ENCODE measurements around the gene MRPL54. TPM values are rescaled to one million over a fixed set of nuclear protein-coding genes. Genes with fewer than 3 reads are reported as not detected.

The MRPL54 gene
- total RNA-seq, 1 experiment from 2014 or later = 35.8 TPM

DNA sequence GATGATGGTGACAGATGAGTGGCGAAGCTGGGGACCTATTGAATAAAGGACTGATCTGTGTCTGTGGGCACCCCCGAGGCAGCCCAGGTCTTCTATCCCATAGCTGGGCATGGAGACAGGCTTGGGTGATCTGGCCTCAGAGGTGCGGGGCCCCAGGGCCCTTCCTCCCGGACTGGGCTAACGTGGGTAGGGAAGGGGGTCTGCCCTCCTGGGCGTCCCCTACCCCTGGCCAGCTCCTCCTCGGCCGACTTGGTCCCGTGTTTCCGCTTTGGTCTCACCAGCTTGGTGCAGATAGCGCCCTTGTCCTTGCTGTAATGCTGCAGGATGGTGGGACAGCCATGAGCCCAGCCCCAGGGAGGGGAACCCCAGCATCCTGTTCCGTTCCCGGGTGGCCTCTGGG is 20.4 kb downstream of the MRPL54 start:
- no peak for DNase-seq (ENCODE audit: extremely low read depth, low read depth)

DNA sequence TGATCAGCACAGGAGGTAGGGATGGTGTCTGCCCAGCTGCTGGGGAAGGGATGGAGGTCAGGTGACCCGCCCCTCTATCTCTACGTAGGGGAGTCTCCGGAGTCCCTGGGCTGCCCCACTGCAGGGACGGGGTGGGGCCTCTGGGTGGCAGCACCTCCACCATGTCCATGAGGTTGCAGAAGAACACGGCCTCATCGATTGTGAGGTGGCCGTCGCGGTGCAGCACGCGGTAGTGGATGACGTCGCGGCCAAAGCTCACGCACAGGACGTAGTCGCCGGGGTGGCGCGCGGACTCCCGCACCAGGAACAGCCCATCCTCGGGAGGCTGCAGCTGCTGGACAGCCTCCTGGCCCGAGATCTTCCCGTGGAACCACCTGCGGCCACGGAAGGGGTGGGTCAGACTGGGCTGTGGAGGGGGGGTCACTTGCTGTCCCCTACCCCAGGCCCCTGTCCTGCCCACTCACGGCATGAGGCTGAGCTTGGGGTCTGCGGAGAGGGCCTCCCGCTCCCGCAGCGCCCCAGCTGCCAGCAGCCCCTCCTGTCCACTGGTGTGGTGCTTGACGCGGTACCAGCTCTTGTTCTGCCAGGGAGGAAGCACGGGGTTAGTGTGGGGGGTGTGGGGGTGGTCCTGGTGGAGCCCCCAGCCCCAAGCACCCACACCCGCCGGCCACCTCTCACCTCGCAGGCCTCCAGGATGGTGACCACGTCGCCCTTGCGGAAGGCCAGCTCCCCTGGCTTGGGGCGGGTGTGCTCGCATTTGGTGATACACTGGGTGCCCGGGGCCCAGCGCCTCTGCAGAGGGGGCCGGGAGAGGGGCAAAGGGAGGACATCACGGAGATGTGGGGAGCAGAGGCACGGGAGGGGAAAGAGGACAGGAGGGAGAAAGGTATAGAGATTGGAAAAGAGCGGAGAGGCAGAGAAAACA is 21.4 kb downstream of the MRPL54 start:
- no peak for DNase-seq (ENCODE audit: extremely low read depth, low read depth)

DNA sequence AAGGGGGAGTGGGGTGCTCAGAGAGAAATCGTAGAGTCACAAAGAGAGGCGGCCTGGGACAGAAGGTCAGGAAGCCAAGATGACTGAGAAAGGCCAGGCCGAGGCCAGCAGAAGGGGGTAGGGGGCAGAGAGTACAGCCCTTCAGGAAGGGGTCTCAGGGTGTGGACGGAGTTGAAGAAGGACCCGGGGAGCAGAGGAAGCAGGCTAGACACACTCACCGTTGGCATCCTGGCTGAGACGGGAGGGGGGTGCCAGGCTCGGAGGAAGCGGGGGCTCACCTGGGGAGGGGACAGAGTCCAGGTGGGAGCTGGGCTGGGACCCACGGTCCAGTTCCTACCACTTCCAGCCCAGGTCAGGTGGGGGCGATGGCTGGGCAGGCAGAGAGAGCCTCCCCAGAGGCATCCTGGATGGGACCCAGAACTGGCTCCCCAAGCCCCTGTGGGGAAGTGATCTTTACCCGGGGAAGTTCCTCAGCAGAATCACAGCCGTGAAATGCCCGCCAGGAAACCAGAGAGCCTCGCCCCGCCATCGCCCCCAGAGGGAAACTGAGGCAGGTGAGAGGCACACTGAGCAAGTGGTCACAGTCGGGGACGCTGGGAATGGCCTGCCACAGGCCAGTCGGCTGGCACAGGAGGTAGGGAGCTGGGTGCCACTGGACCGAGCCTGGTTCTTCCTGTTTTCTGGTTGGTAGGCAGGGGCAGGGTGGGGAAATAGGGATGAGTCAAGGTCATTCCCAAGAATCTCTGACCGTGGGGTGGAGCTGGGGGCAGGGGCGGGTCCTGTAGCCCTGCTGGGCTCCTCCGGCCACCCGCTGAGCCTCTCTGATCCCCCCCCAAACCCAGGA is 22.3 kb downstream of the MRPL54 start:
- no peak for DNase-seq (ENCODE audit: extremely low read depth, low read depth)

DNA sequence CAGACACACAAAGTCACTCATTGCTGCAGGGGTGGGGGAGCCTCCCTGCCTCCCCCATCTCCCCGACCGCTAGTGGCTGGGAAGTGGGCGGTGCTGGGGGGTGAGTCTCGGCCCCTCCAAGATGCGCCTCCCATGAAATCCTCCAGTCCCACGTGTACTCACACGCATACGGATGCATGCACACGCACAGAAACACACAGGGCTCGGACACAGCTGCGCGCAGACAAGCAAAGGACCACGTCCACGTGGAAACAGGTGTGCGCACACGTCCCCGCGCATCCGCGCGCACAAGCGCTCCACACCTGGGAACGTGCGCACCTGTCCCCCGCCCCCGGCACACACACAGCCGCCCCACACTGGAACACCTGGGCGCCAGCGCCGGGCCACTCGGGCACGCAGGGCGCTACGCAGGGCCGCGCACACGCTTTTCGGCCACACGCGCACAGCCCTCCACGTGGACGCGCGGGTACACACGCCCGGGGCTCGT is 23.0 kb downstream of the MRPL54 start:
- no peak for DNase-seq (ENCODE audit: extremely low read depth, low read depth)

DNA sequence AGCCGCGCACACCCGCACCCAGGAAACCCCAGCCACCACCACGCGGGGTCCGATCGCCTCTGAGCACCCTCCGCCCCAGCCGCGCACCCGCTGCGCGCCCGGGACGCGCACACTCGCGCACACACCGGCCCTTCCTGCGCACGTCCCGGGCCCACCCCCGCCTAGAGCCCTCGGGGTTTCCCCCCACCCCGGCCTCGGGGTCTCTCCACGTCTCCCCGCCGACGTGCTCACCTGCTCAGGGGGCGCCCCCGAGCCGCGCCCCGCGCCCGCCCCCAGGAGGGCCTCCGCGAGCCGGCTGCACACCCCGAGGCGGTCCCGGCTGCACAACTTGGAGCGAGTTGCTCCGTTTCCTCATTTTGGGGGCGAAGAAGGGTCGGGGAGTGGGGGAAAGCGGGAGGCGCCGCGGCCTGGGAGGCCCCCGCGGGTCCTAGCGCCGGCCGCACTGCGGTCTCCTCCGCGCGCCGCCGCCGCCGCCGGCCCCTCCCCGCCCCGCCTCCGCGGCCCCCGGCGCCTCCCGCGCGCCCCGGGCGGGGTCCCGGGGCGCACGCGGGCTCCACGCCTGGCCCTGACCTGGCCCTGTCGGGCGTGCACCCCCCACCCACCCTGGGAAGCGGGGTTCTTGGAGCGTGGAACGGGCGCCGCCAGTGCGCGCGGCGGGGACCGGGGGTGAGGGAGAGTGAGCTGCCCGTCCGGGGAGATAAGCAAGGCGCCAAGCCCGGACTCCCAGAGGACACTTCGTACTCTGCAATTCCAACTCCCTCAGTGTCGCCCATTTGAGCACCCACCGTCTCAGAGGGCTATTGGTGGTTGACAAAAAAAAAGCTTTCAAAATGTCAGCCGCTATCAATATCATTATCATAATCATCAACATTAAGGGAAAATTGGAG is 23.7 kb downstream of the MRPL54 start, which contains the start of gene MATK:
MATK (minus strand) TSS at position 444 of the 887 bp plus-strand sequence. CDS start 1,246 bp downstream, outside the sequence.
- no peak for DNase-seq (ENCODE audit: extremely low read depth, low read depth)

DNA sequence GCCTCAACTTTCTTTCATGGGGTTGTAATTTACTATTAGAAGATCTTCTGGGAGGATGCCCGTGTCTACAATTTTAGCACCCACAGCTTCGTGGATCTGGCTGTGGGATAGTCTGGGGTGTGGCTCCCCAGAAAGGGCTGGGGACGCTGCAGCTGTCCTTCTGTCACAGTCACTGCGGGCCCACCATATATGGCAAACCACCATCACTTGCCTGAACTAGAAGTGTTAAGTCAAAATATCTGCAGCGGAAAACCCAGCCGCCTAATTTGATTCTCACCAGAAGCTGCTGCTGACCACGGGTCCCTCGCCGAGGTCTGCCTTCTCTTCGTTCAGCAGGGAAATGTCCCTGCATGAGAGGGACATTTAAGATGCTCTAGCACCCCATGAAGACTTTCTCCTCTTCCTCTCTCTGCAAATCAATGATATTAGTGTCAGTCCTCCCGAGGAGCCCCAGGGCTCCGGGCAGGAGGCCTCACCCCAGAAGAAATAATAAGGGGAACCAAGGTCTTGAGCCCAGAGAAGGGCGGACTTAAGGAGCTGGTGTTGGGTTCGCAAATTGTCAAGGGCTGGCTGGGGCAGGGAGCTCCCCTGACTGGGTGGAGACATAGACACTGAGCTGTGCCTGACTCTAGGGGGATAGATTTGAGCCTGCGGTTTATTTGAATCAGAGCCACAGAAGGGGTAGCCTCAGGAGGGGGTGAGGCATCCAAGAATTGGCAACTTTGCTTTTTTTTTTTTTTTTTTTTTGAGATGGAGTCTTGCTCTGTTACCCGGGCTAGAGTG is 26.7 kb downstream of the MRPL54 start:
- no peak for DNase-seq (ENCODE audit: extremely low read depth, low read depth)

DNA sequence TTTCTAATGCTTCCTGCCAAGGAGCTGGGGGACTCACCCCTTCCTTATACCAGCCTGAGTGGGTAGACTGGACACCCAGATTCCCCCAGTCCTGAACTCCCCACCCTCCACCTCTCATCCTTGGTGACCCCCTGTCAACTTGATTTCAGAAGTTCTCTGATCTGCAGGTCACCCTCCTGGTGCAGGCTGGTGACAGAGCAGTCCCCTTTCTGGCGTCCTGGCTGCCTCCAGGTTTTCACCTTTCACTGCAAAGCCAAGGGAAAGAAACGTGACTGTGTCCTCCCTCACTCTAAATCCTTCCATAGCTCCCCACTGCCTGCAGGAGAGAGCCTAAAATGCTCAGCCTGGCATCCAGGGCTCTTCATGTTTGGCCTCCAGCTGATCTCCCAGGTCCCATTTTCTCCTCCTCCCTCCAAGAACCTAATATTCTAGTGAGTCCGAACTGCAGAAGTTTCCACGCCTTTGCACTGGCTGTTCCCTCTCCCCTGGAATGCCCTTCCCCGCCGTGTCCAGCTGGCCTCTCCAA is 27.8 kb downstream of the MRPL54 start:
- no peak for DNase-seq (ENCODE audit: extremely low read depth, low read depth)

DNA sequence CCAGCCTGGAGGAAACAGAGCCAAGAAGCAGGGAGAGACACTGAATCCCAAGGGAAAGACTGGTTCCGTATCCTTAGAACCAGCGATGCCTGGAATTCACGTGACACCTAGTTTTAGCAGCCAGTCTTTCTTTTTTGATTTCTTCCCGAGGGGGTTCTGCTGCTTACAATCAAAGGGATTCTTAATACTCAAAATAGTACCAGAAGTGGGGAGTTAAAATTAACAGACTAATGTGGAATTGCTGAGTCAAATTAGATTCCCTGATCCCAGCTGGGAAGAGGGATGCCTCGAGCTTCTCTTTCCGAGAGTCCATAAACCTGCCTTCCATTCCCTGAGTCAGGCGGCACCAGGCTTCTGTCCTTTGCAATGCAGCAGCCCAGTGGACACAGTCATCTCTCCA is 28.5 kb downstream of the MRPL54 start:
- DNase-seq (ENCODE audit: extremely low read depth, low read depth) = no peak

DNA sequence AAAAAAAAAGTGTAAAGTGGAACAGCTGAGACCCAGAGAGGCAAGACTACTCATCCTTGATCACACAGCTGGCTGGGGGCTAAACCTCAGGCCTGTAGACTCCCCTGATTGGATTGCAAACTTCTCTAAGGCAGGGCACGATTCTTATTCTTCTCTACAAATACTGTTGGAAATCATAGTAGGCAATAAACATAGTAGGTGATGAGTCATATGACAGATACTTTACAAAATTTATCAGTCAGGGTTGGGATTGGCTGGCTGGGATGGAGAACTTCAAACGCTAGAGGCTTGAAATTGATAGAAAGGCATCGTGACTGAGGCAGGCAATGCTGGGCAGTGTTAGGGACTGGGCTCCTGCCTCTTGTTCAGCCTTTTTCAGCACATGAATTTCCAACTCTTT is 29.6 kb downstream of the MRPL54 start:
- no peak for DNase-seq (ENCODE audit: extremely low read depth, low read depth)

DNA sequence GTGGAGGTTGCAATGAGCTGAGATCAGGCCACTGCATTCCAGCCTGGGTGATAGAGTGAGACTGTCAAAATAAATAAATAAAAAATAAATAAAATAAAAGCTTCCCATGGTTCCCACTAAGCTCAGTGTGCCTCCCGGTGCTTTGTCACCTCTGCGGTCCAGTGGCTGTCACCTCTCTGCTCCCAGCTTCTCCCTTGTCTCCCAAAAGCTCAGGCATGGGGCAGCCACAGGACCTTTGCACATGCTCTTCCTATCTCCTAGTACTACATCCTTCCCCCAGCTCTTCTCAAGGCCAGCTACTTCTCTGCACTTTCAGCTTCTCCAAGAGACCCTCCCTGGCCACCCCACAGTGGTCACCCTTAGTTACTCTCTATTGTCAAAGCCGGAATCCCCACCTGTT is 31.3 kb downstream of the MRPL54 start:
- no peak for DNase-seq (ENCODE audit: extremely low read depth, low read depth)

DNA sequence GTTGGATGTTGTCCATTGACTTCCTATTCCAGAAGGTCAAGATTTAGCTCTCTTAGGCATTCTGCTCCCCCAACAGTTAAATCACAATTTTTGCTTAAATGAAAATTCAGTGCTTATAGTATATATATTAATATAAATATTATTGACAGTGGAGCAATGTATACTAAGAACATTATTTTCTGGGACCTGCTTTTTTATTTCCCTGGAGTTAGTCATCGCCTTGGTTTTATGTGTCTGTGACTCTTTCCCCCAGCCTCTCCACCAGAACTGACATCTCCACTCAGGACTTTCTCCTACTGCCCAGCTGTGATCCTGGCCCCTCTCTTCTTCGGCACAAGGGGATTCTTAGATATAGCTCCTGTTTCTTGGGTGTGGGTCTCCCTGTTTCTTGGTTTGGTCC is 33.9 kb downstream of the MRPL54 start:
- no peak for DNase-seq (ENCODE audit: extremely low read depth, low read depth)

DNA sequence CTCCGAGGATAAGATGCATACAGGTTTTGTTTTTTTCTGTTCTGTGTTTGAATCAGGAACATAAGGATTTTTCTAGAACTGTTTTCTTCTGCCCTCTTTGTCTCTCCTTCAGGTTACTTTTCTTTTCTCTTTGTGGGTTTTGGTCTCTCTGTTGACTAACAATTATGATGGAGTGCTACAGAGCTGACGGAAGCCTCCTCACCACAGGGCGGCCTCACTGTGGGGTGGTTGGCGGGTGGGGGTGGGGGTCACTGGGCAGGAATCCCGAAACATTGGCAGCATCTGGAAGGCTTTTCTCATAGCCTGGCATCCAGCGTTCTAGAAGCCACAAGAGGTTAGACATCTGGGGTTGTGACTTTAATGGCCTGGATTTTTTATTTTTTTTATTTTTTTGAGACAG is 35.7 kb downstream of the MRPL54 start:
- DNase-seq (ENCODE audit: extremely low read depth, low read depth) = no peak

DNA sequence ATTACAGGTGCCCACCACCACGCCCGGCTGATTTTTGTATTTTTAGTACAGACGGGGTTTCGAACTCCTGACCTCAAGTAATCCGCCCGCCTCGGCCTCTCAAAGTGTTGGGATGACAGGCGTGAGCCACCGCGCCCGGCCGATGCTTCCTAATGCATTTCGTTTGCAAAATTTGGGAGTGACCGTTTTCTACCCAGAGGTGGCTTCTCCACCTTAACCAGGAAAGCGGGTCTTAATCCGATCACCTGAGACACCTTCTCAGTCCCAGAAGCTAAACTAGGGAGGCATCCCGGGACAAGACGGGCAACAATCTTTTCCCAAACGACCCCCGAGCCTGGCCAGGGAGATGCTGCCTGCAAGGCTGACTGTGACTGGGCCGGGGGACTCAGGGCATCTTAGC is 38.5 kb downstream of the MRPL54 start:
- no peak for DNase-seq (ENCODE audit: extremely low read depth, low read depth)

DNA sequence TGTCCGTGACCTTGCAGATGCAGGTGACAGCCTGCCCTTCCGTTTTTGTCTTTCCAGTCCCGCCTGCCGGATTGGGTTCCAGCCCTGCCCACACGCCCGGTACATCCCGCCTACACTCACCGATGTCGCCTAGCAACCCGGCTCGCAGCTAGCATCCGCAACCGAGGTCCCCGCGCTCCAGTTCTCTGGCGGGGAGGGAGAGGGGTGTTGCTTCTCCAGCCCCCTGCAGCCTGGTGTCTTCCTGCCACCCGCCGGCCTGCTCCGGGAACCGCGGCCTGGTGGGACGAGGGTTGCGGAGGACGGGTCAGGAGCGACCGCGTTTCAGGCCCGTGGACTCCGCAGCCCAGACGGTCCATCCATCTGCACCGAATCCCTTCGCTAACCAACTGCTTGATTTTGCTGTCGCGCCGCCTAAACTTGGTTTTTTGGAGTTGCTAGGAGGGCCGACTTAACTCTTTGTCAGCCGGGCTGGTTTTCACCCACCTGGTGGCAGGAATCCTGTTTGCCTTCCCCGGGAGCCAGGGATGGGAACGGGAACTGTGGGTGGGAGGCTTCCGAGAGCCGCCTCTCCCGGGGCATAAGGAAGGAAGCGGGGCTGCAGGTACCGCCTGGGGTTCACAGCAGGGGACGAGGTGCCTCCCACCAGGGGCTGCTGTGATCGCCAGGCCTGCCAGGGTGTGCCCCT is 39.1 kb downstream of the MRPL54 start:
- no peak for DNase-seq (ENCODE audit: extremely low read depth, low read depth)

DNA sequence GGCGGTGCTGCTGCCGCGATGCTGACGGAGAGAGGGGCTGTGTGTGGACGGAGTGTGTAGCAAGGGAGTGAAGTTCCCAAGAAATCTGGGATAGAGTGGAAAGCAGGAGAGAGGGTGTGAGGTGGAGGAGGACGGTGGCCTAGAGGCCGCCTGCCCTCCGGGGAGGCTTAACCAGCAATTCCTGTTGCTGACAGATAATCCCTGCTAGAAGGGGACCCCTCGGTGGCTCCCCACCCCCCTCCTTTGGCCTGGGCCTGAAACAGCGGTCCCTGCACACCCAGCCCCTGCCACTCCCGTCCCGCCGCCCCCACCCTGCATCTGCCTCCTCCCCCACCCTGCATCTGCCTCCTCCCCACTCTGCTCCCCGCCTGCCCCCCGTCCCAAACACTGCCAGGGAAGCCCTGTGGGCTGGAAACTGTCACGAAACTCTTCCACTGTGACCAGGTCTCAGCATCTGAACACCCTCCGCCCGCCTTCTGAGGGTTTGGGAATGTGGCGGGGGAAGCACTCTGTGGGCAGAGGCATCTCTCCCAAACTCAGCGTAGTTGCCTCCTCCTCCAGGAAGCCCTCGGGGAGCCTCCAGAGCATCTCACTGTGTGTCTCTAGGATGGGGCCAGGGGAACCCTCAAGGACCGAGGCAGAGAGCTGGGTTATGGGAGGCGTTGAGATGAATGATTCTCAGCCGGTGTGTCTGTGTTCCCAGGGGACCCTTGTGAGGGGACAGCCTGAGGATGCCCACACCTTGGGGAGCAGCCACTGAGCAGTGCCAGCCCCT is 40.8 kb downstream of the MRPL54 start:
- DNase-seq (ENCODE audit: extremely low read depth, low read depth) = no peak

DNA sequence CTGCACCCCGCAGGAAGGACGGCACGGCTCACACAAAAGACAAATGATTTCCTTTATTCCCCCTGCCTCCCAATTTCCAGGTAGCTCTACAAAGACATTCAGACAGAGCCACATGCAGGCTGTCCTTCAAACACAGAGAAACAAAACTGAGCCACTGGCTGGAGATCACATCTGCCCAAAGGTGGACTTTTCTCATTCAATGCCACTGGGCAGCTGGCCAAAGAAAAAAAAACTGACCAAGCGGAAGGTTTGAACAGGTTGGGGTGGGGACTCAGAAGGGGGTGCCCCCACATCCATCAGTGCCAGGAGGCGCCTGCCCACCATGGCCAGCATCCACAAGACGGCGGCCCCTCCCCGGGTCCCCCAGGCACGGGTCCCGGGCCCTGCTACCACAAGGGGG is 41.5 kb downstream of the MRPL54 start:
- DNase-seq (ENCODE audit: extremely low read depth, low read depth) = no peak

DNA sequence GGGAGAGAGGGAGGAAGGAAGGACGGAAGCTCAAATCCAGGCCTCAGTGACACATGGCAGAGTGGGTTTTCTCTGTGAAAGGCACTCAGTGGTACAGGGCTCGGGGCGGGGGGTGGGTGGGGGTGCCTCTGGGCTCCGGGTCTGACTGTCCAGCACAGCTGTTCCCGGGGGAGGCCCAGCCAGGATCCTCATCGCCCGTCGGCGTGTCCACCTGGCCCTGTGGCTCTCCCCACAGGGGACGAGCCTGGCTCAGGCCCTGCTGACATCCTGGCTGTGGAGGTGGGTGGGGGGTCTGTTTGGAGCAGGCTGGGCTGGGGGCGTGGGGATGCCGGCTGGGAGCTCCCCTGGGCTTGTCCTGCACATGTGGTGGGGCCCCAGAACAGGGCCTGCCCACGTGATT is 41.9 kb downstream of the MRPL54 start:
- no peak for DNase-seq (ENCODE audit: extremely low read depth, low read depth)

DNA sequence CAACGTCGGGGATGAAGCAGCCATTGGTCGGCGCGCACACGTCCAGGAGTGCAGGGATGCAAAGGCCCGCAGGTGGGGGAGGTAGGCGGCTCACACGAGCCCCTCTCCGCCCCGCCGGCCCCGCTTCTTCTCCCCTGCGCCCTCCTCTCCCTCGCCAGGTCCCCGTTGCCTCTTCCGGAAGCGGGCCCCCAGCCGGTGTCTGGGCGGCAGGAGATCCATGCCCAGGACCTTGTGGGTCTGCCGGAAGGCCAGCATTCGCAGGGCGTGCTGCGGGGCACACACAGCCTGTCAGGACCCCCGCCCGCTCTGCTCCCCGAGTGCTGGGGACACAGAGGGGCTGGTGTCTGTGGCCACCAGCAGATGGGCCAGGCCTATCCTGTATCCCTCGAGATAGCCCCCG is 43.4 kb downstream of the MRPL54 start:
- DNase-seq (ENCODE audit: extremely low read depth, low read depth) = no peak
